ENCODE results near the gene ALDOC. TPM values are rescaled to one million over a fixed set of nuclear protein-coding genes. Genes with fewer than 3 reads are reported as not detected.

ALDOC gene
- total and polyA plus RNA-seq, 4 donors, result 40.1 to 131 (median 94.8) TPM

- TF ChIP-seq, protein P1, sequence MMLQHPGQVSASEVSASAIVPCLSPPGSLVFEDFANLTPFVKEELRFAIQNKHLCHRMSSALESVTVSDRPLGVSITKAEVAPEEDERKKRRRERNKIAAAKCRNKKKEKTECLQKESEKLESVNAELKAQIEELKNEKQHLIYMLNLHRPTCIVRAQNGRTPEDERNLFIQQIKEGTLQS (IDR thresholded peaks at IDR 0.05), result no peak
- no peak for TF ChIP-seq YY1 (IDR thresholded peaks at IDR 0.05)
These were observed 7.7 kb upstream of the ALDOC start (continued) for GRCh38 chr17:28584434-28584833.

GRCh38 chr17:28582513-28582912 is 5.8 kb upstream of the ALDOC start:
- Histone ChIP-seq H3K36me3 (ENCODE audit: control insufficient read depth in 4 of 4, insufficient read depth in 3 of 4, low read depth in 1 of 4, low read length in 3 of 4) (peaks cover 8 to 39% (median 33%) of the 10 kb centered on the region in 4 donors), H3K9me3 (ENCODE audit: control insufficient read depth in 4 of 4, low read length in 3 of 4) (no peaks in the 10 kb centered on the region), H3K4me1 (ENCODE audit: control insufficient read depth in 4 of 4, insufficient read depth in 4 of 4, low read length in 3 of 4) (peaks cover 3% of the 10 kb centered on the region in 4 donors), H3K27ac (ENCODE audit: low read depth in 1 of 2, low read length in 2 of 2) (no peak overlapping the region), H3K9ac (ENCODE audit: low read depth in 1 of 2, low read length in 2 of 2) (no peak overlapping the region), H3K4me3 (ENCODE audit: low read depth in 1 of 3, low read length in 3 of 3) (no peak overlapping the region), H3K27me3 (ENCODE audit: control insufficient read depth in 4 of 4, insufficient read depth in 4 of 4, low read length in 3 of 4) (no peaks in the 10 kb centered on the region)
- no peak for DNase-seq (ENCODE audit: low spot score)
- no peak for TF ChIP-seq SP1 (IDR thresholded peaks at IDR 0.05)
- over 99% methylated on average over 2 of the region's 2 CpGs for WGBS

DNA sequence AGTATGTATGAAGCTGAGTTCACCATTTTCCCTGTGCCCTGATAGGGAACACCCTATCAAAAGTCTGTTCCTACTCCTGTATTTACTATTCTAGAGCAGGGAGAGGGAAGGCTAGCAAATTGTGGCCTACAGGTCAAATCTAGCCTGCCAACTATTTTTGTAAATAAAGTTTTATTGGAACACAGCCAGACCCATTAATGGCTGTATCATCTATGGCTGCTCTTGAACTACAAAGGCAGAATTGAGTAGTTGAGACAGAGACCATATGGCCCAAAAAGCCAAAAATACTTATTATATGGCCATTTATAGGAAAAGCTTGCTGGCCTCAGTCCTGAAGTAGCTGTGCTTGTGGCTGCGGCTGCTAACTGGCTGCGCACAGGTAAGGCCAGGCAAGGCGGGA is 4.3 kb upstream of the ALDOC start:
- H3K4me1 ChIP-seq (ENCODE audit: control insufficient read depth in 4 of 4, insufficient read depth in 4 of 4, low read length in 3 of 4), result peaks cover 7 to 12% (median 11%) of the 10 kb centered on the region in 4 donors
- no peak overlapping the region for H3K9ac ChIP-seq (ENCODE audit: low read depth in 1 of 2, low read length in 2 of 2)
- WGBS, result 97% methylated on average over 3 of the region's 3 CpGs
- H3K27me3 ChIP-seq (ENCODE audit: control insufficient read depth in 4 of 4, insufficient read depth in 4 of 4, low read length in 3 of 4), result no peaks in the 10 kb centered on the region
- no peak overlapping the region for H3K4me3 ChIP-seq (ENCODE audit: low read depth in 1 of 3, low read length in 3 of 3)
- DNase-seq (ENCODE audit: low spot score), result no peak
- no peaks in the 10 kb centered on the region for H3K9me3 ChIP-seq (ENCODE audit: control insufficient read depth in 4 of 4, low read length in 3 of 4)
- no peak overlapping the region for H3K27ac ChIP-seq (ENCODE audit: low read depth in 1 of 2, low read length in 2 of 2)
- no peak for TF ChIP-seq SP1 (IDR thresholded peaks at IDR 0.05)
- no peak for TF ChIP-seq JUND (IDR thresholded peaks at IDR 0.05)
- TF ChIP-seq, protein P2, sequence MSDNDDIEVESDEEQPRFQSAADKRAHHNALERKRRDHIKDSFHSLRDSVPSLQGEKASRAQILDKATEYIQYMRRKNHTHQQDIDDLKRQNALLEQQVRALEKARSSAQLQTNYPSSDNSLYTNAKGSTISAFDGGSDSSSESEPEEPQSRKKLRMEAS (IDR thresholded peaks at IDR 0.05), result no peak
- TF ChIP-seq FOXA1 (IDR thresholded peaks at IDR 0.05), result no peak
- no peak for TF ChIP-seq RXRA (IDR thresholded peaks at IDR 0.05)
- no peak for TF ChIP-seq TAF1 (conservative IDR thresholded peaks at IDR 0.05)
- no peak for TF ChIP-seq REST (IDR thresholded peaks at IDR 0.05)
- TF ChIP-seq, protein P3, sequence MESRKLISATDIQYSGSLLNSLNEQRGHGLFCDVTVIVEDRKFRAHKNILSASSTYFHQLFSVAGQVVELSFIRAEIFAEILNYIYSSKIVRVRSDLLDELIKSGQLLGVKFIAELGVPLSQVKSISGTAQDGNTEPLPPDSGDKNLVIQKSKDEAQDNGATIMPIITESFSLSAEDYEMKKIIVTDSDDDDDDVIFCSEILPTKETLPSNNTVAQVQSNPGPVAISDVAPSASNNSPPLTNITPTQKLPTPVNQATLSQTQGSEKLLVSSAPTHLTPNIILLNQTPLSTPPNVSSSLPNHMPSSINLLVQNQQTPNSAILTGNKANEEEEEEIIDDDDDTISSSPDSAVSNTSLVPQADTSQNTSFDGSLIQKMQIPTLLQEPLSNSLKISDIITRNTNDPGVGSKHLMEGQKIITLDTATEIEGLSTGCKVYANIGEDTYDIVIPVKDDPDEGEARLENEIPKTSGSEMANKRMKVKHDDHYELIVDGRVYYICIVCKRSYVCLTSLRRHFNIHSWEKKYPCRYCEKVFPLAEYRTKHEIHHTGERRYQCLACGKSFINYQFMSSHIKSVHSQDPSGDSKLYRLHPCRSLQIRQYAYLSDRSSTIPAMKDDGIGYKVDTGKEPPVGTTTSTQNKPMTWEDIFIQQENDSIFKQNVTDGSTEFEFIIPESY (IDR thresholded peaks at IDR 0.05), result no peak
- no peak for TF ChIP-seq NR2F2 (IDR thresholded peaks at IDR 0.05)
- TF ChIP-seq, protein P1 (IDR thresholded peaks at IDR 0.05), result no peak
- TF ChIP-seq GABPA (IDR thresholded peaks at IDR 0.05 in 1 of 2, conservative IDR thresholded peaks at IDR 0.05 in 1 of 2), result no peak
- no peak for TF ChIP-seq CTCF (IDR thresholded peaks at IDR 0.05; ENCODE audit: low read depth, low read length, missing input control)
- TF ChIP-seq EGR1 (IDR thresholded peaks at IDR 0.05; ENCODE audit: low read depth in 2 of 2), result no peak
- peaks cover 8 to 37% (median 33%) of the 10 kb centered on the region in 4 donors for H3K36me3 ChIP-seq (ENCODE audit: control insufficient read depth in 4 of 4, insufficient read depth in 3 of 4, low read depth in 1 of 4, low read length in 3 of 4)

All from liver (tissue), 9 donors.